ENCODE results near the gene MYO16.

Gene MYO16

DNA sequence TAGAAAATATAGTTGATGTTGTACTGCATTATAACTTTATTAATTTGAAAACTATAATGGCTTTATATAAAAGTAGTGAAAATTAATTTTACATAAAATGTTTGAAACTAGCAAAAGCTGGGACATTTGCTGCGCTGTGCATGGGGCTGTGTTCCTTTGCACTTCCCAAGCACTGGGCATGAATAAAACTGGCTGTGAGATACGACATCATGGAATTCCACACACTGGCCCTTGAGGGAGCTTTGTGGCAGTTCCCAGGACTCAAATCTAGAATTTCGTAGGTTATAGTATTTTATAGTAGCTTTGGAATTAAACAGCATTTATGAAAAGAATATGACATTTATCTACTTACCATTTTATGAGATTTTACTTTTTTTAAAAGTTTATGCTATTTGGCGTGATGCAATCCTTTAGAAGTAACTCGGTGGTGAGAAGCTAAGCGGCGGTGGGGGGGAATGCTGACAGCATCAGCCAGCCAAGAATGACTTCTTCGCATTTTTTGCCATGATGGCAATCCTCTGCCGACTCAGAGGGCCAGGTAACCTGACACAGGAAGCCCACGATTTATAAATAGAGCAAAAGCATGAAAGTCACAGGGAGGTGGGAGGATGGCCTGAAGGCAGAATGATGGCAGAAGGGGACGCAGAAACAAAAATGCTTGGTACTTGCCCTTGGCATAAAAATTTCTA lies 553.5 kb downstream of the MYO16 start:
- Histone ChIP-seq H3K9me3 (ENCODE audit: control insufficient read depth, low read length) (no peaks in the 10 kb centered on the region), H3K4me3 (ENCODE audit: low read length) (no peak overlapping the region), H3K4me1 (ENCODE audit: control insufficient read depth, insufficient read depth, low read length) (no peaks in the 10 kb centered on the region), H3K27me3 (ENCODE audit: control insufficient read depth, insufficient read depth, low read length) (no peaks in the 10 kb centered on the region), H3K36me3 (ENCODE audit: control insufficient read depth, insufficient read depth, low read length) (no peaks in the 10 kb centered on the region), H3K9ac (ENCODE audit: low read length) (no peak overlapping the region)

- Histone ChIP-seq H3K9me3 (ENCODE audit: control insufficient read depth, low read length) (no peaks in the 10 kb centered on the region), H3K4me1 (ENCODE audit: control insufficient read depth, insufficient read depth, low read length) (no peaks in the 10 kb centered on the region), H3K27me3 (ENCODE audit: control insufficient read depth, insufficient read depth, low read length) (no peaks in the 10 kb centered on the region), H3K36me3 (ENCODE audit: control insufficient read depth, insufficient read depth, low read length) (no peaks in the 10 kb centered on the region), H3K4me3 (ENCODE audit: low read length) (no peak overlapping the region), H3K9ac (ENCODE audit: low read length) (no peak overlapping the region)
Observed at GRCh38 chr13:109191413-109191812, 562.0 kb downstream of the MYO16 start.

DNA sequence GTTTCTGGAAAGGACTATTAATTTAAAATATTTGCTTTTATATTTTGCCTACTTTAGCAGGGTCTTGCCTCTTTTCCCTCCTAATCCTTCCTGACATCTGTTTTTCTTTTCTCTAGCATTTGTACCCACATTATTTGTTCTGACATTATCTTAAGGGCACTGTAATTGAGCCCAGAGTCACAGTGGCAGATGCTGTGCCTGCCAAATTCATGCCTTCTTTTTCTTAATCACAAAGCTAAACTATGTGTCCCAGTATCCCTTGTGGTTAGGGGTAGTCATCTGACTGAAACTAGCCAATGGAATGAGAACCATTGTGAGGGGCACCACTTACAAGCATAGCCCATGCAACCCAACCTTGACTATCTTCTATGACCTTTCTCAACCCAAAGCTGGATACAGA lies 562.9 kb downstream of the MYO16 start:
- H3K4me3 ChIP-seq (ENCODE audit: low read length): no peak overlapping the region
- H3K9me3 ChIP-seq (ENCODE audit: control insufficient read depth, low read length): no peaks in the 10 kb centered on the region
- H3K9ac ChIP-seq (ENCODE audit: low read length): no peak overlapping the region
- H3K36me3 ChIP-seq (ENCODE audit: control insufficient read depth, insufficient read depth, low read length): no peaks in the 10 kb centered on the region
- H3K4me1 ChIP-seq (ENCODE audit: control insufficient read depth, insufficient read depth, low read length): no peaks in the 10 kb centered on the region
- no peaks in the 10 kb centered on the region for H3K27me3 ChIP-seq (ENCODE audit: control insufficient read depth, insufficient read depth, low read length)

DNA sequence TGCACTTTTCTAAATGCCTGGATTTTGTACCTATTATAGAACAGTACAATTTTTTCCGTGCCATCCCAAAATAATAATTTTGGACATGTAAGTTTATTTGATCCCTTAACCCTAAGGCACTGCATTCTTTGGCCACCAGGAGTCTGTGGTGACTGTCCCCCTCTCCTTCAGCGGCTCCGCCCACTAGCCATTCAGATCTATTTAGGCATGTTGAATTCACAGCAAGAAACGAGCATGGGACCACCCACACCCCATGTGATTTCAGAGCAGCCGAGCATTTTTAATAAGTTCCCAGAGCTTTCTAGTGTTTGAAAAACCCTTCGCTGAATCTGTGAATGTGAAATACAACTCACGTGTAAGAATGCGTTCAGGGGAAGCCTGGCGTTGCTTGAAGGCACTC lies 567.5 kb downstream of the MYO16 start:
- Histone ChIP-seq H3K9me3 (ENCODE audit: control insufficient read depth, low read length) (no peaks in the 10 kb centered on the region), H3K9ac (ENCODE audit: low read length) (no peak overlapping the region), H3K27me3 (ENCODE audit: control insufficient read depth, insufficient read depth, low read length) (no peaks in the 10 kb centered on the region), H3K4me1 (ENCODE audit: control insufficient read depth, insufficient read depth, low read length) (no peaks in the 10 kb centered on the region), H3K36me3 (ENCODE audit: control insufficient read depth, insufficient read depth, low read length) (no peaks in the 10 kb centered on the region), H3K4me3 (ENCODE audit: low read length) (no peak overlapping the region)

DNA sequence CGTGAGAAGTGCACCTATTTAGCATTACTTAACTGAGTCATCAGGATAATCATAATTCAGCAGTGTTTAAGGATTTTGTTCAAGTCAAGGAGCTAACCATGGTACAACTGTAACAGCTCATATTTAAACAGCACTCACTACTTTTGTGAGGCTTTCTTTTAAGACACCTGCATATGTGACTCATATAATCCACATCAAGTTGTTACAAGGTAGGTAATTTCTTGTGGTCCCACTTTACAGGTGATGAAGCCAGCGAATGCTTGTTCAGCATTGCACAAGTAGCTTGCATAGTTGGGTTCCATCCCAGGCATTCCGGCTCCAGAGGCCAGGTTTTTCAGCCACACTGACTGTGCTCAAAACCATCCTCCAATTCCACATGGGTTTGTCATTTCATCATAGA lies 569.2 kb downstream of the MYO16 start:
- H3K27me3 ChIP-seq (ENCODE audit: control insufficient read depth, insufficient read depth, low read length): no peaks in the 10 kb centered on the region
- H3K4me1 ChIP-seq (ENCODE audit: control insufficient read depth, insufficient read depth, low read length): no peaks in the 10 kb centered on the region
- H3K9ac ChIP-seq (ENCODE audit: low read length): no peak overlapping the region
- H3K9me3 ChIP-seq (ENCODE audit: control insufficient read depth, low read length): no peaks in the 10 kb centered on the region
- no peaks in the 10 kb centered on the region for H3K36me3 ChIP-seq (ENCODE audit: control insufficient read depth, insufficient read depth, low read length)
- no peak overlapping the region for H3K4me3 ChIP-seq (ENCODE audit: low read length)

- Histone ChIP-seq H3K4me1 (ENCODE audit: control insufficient read depth, insufficient read depth, low read length) (no peaks in the 10 kb centered on the region), H3K9me3 (ENCODE audit: control insufficient read depth, low read length) (no peaks in the 10 kb centered on the region), H3K9ac (ENCODE audit: low read length) (no peak overlapping the region), H3K27me3 (ENCODE audit: control insufficient read depth, insufficient read depth, low read length) (no peaks in the 10 kb centered on the region), H3K36me3 (ENCODE audit: control insufficient read depth, insufficient read depth, low read length) (no peaks in the 10 kb centered on the region), H3K4me3 (ENCODE audit: low read length) (no peak overlapping the region)
Observed at GRCh38 chr13:109199280-109199679, 569.9 kb downstream of the MYO16 start.

DNA sequence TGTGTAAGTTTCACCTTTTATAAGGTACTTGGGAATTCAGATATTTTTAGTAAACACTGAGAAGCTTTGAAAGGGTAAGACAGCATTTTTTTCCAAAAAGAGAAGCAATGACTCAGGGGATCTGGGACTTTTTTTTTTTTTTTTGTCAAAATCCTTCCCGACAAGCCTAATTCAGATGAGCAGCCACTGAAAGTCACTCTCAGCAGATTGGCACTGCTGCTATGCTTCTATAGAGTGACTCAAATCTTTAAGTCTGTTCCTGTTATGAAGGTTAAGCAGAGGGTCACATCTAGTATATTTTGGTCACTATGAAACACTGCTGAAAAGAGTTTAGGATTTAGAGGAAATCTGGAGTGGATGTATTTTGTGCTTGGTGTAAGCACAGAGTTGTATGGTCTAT lies 571.1 kb downstream of the MYO16 start:
- Histone ChIP-seq H3K36me3 (ENCODE audit: control insufficient read depth, insufficient read depth, low read length) (no peaks in the 10 kb centered on the region), H3K27me3 (ENCODE audit: control insufficient read depth, insufficient read depth, low read length) (no peaks in the 10 kb centered on the region), H3K9me3 (ENCODE audit: control insufficient read depth, low read length) (no peaks in the 10 kb centered on the region), H3K4me1 (ENCODE audit: control insufficient read depth, insufficient read depth, low read length) (no peaks in the 10 kb centered on the region), H3K9ac (ENCODE audit: low read length) (no peak overlapping the region), H3K4me3 (ENCODE audit: low read length) (no peak overlapping the region)

DNA sequence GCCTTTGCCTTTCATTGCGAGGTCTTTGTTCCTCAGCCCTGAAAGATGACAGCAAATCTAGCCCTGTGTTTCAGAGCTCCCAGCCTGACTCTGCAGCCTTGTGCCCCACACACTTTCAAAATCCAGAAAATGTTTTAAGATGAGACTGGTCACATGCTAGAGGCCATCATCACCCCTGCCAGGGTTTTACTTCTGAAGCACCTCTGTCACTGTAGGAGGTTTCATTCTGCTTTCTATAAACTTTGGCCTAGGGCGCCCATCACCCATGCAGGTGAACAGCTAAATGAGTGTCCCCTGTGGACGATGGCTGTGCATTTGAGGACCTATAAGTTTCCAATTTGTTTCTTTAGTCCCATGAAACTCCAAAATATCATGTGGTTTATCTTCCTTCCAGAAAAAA lies 574.2 kb downstream of the MYO16 start:
- Histone ChIP-seq H3K4me1 (ENCODE audit: control insufficient read depth, insufficient read depth, low read length) (no peaks in the 10 kb centered on the region), H3K4me3 (ENCODE audit: low read length) (no peak overlapping the region), H3K9ac (ENCODE audit: low read length) (no peak overlapping the region), H3K27me3 (ENCODE audit: control insufficient read depth, insufficient read depth, low read length) (no peaks in the 10 kb centered on the region), H3K9me3 (ENCODE audit: control insufficient read depth, low read length) (no peaks in the 10 kb centered on the region), H3K36me3 (ENCODE audit: control insufficient read depth, insufficient read depth, low read length) (no peaks in the 10 kb centered on the region)

GRCh38 chr13:109204252-109204651 lies 574.8 kb downstream of the MYO16 start:
- H3K4me1 ChIP-seq (ENCODE audit: control insufficient read depth, insufficient read depth, low read length): no peaks in the 10 kb centered on the region
- H3K9me3 ChIP-seq (ENCODE audit: control insufficient read depth, low read length): no peaks in the 10 kb centered on the region
- H3K36me3 ChIP-seq (ENCODE audit: control insufficient read depth, insufficient read depth, low read length): no peaks in the 10 kb centered on the region
- no peak overlapping the region for H3K9ac ChIP-seq (ENCODE audit: low read length)
- H3K4me3 ChIP-seq (ENCODE audit: low read length): no peak overlapping the region
- no peaks in the 10 kb centered on the region for H3K27me3 ChIP-seq (ENCODE audit: control insufficient read depth, insufficient read depth, low read length)

GRCh38 chr13:109204657-109205056 lies 575.2 kb downstream of the MYO16 start:
- Histone ChIP-seq H3K9ac (ENCODE audit: low read length) (no peak overlapping the region), H3K9me3 (ENCODE audit: control insufficient read depth, low read length) (no peaks in the 10 kb centered on the region), H3K36me3 (ENCODE audit: control insufficient read depth, insufficient read depth, low read length) (no peaks in the 10 kb centered on the region), H3K4me3 (ENCODE audit: low read length) (no peak overlapping the region), H3K4me1 (ENCODE audit: control insufficient read depth, insufficient read depth, low read length) (no peaks in the 10 kb centered on the region), H3K27me3 (ENCODE audit: control insufficient read depth, insufficient read depth, low read length) (no peaks in the 10 kb centered on the region)

DNA sequence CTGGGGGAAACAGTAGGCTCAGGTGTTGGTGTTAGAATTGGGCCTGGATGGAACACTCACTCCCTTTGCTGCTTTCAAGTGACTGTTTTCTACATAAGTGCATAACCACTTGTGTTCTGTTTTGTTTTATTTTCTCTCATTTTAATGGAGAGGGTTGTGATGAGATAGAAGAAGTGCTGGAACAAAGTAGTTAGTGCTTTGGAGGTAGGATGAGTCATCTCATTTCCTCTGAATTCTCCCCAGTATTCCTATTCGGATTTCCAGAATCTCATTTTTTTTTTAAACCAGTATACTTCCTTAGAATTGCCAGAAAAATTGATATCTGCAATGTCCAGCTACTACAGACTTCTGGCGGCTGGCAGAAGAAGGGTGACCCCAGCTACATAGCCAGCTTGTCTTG lies 575.9 kb downstream of the MYO16 start:
- Histone ChIP-seq H3K9ac (ENCODE audit: low read length) (no peak overlapping the region), H3K36me3 (ENCODE audit: control insufficient read depth, insufficient read depth, low read length) (no peaks in the 10 kb centered on the region), H3K9me3 (ENCODE audit: control insufficient read depth, low read length) (no peaks in the 10 kb centered on the region)

GRCh38 chr13:109206616-109207015 lies 577.2 kb downstream of the MYO16 start:
- H3K36me3 ChIP-seq (ENCODE audit: control insufficient read depth, insufficient read depth, low read length): no peaks in the 10 kb centered on the region
- H3K27me3 ChIP-seq (ENCODE audit: control insufficient read depth, insufficient read depth, low read length): no peaks in the 10 kb centered on the region
- no peak overlapping the region for H3K9ac ChIP-seq (ENCODE audit: low read length)
- no peak overlapping the region for H3K4me3 ChIP-seq (ENCODE audit: low read length)
- H3K4me1 ChIP-seq (ENCODE audit: control insufficient read depth, insufficient read depth, low read length): no peaks in the 10 kb centered on the region
- no peaks in the 10 kb centered on the region for H3K9me3 ChIP-seq (ENCODE audit: control insufficient read depth, low read length)

More for the DNA sequence above, 575.9 kb downstream of the MYO16 start:
- no peaks in the 10 kb centered on the region for H3K27me3 ChIP-seq (ENCODE audit: control insufficient read depth, insufficient read depth, low read length)
- H3K4me3 ChIP-seq (ENCODE audit: low read length): no peak overlapping the region
- no peaks in the 10 kb centered on the region for H3K4me1 ChIP-seq (ENCODE audit: control insufficient read depth, insufficient read depth, low read length)

- H3K4me3 ChIP-seq (ENCODE audit: low read length): no peak overlapping the region
- no peaks in the 10 kb centered on the region for H3K36me3 ChIP-seq (ENCODE audit: control insufficient read depth, insufficient read depth, low read length)
- no peak overlapping the region for H3K9ac ChIP-seq (ENCODE audit: low read length)
- no peaks in the 10 kb centered on the region for H3K4me1 ChIP-seq (ENCODE audit: control insufficient read depth, insufficient read depth, low read length)
- no peaks in the 10 kb centered on the region for H3K9me3 ChIP-seq (ENCODE audit: control insufficient read depth, low read length)
- no peaks in the 10 kb centered on the region for H3K27me3 ChIP-seq (ENCODE audit: control insufficient read depth, insufficient read depth, low read length)
Observed at GRCh38 chr13:109207622-109208021, 578.2 kb downstream of the MYO16 start.

Measured in mucosa of stomach (tissue), 1 donor.